Keratinocyte (primary cell): Measurements from ENCODE around the gene PRKCE. TPM values are rescaled to one million over a fixed set of nuclear protein-coding genes. Genes with fewer than 3 reads are reported as not detected.

ENCODE experiments used
- DNase-seq: peaks from one replicate; pipeline ENCODE4 v3.0.0-alpha.2; 2011; ENCODE audit warnings: low read depth, missing footprints, low spot score
- FAIRE-seq: peaks from 2 replicates; lab custom pipeline; 2011; peaks lifted over from hg19 to GRCh38; lab: Jason Lieb, UNC
- H2AFZ ChIP-seq: 2 replicates; pipeline ENCODE4 v1.6.0; 2012; ENCODE audit warnings: low read length, control low read depth, inconsistent platforms; ENCODE audit not compliant: control insufficient read depth
- H3K27ac ChIP-seq: 2 replicates; pipeline ENCODE4 v1.5.1; 2011; ENCODE audit warnings: low read length; ENCODE audit not compliant: control insufficient read depth, insufficient read depth
- H3K27me3 ChIP-seq: 3 replicates; pipeline ENCODE4 v1.6.0; 2011; ENCODE audit warnings: low read length; ENCODE audit not compliant: control insufficient read depth, insufficient read depth; ENCODE audit errors: extremely low read depth
- H3K36me3 ChIP-seq, 2 experiments: 2 replicates in 1 of 2; 3 replicates in 1 of 2; pipeline ENCODE4 v1.5.1; 2011; ENCODE audit warnings: low read length in 2 of 2, mild to moderate bottlenecking in 1 of 2; ENCODE audit not compliant: control insufficient read depth in 2 of 2, insufficient read depth in 2 of 2; ENCODE audit errors: extremely low read depth in 1 of 2
- H3K4me1 ChIP-seq: 3 replicates; pipeline ENCODE4 v1.5.1; 2011; ENCODE audit warnings: low read length; ENCODE audit not compliant: control insufficient read depth, insufficient read depth; ENCODE audit errors: extremely low read depth
- H3K4me2 ChIP-seq: 3 replicates; pipeline ENCODE4 v1.6.0; 2011; ENCODE audit warnings: low read depth, low read length; ENCODE audit not compliant: control insufficient read depth, insufficient read depth; ENCODE audit errors: extremely low read depth
- H3K4me3 ChIP-seq, 3 experiments: fragments of 200-600 bp in 1 of 3; sonication (generic) in 1 of 3; 2 replicates in 2 of 3; 3 replicates in 1 of 3; pipeline ENCODE4 v1.5.1; 2011 to 2016; ENCODE audit warnings: low read length in 3 of 3, mild to moderate bottlenecking in 3 of 3, control low read depth in 2 of 3, inconsistent platforms in 1 of 3, low read depth in 1 of 3, mixed read lengths in 1 of 3, mixed run types in 1 of 3, moderate library complexity in 1 of 3; ENCODE audit not compliant: control insufficient read depth in 2 of 3, insufficient read depth in 2 of 3; ENCODE audit errors: extremely low read depth in 1 of 3
- H3K79me2 ChIP-seq: 2 replicates; pipeline ENCODE4 v1.6.0; 2012; ENCODE audit warnings: low read length; ENCODE audit not compliant: control insufficient read depth, insufficient read depth
- H3K9ac ChIP-seq: 3 replicates; pipeline ENCODE4 v1.6.0; 2011; ENCODE audit warnings: low read length; ENCODE audit not compliant: control insufficient read depth, insufficient read depth; ENCODE audit errors: extremely low read depth
- H3K9me1 ChIP-seq: 3 replicates; pipeline ENCODE4 v1.6.0; 2011; ENCODE audit warnings: low read length; ENCODE audit not compliant: control insufficient read depth, insufficient read depth; ENCODE audit errors: extremely low read depth
- H3K9me3 ChIP-seq: 2 replicates; pipeline ENCODE4 v1.5.1; 2012; ENCODE audit warnings: low read depth, low read length; ENCODE audit not compliant: control insufficient read depth
- H4K20me1 ChIP-seq: 3 replicates; pipeline ENCODE4 v1.6.0; 2011; ENCODE audit warnings: low read length; ENCODE audit not compliant: control insufficient read depth, insufficient read depth; ENCODE audit errors: extremely low read depth
- EZH2 ChIP-seq: IDR thresholded peaks from one replicate; pipeline ENCODE4 v1.6.1; 2012; ENCODE audit warnings: inconsistent platforms, mild to moderate bottlenecking, low read length, moderate library complexity
- dilution Hi-C: fragments of 300-500 bp; cut with MboI; formaldehyde crosslinking; loops from one replicate; pipeline ENCODE4 v1.7.0; 2020; ENCODE audit warnings: low sequenced_read_pairs; ENCODE audit not compliant: extremely low pct_ligation_motif_present
- polyA plus RNA-seq, 5 experiments: library from polyadenylated mRNA; depleted of rRNA in 3 of 5; stranded (reverse) in 3 of 5; stranded (forward) in 1 of 5; unstranded in 1 of 5; fragments of >200 nt; gene quantifications; 1 replicate in 1 of 5; 2 replicates in 3 of 5; 3 replicates in 1 of 5; pipeline versions ENCODE4 v1.2.1 to v1.2.3, GENCODE V29; 2011 to 2012; ENCODE audit warnings: missing spikeins in 2 of 5, low read depth in 1 of 5, low replicate concordance in 1 of 5
- TF ChIP-seq, protein P1 (sequence below), 3 experiments: IDR thresholded peaks in 1 of 3; conservative IDR thresholded peaks in 1 of 3; optimal IDR thresholded peaks in 1 of 3; 2 replicates in 2 of 3; 3 replicates in 1 of 3; pipeline versions ENCODE3 to v1.5.1; 2011; ENCODE audit warnings: low read length in 3 of 3, mild to moderate bottlenecking in 3 of 3, moderate library complexity in 2 of 3, control low read depth in 1 of 3, inconsistent platforms in 1 of 3; ENCODE audit not compliant: insufficient read depth in 2 of 3; ENCODE audit errors: extremely low read depth in 1 of 3

Gene PRKCE
- polyA plus RNA-seq, 1 donor (not counting 4 experiments of a cell fraction or from before 2014, with no cell fraction given) = 2.0 TPM

- dilution Hi-C loops = no loop called here
- no peaks in the 10 kb centered on the region for H3K79me2 ChIP-seq
- no peaks in the 10 kb centered on the region for H3K9me1 ChIP-seq
- TF ChIP-seq EZH2 = no peak
- TF ChIP-seq, protein P1, sequence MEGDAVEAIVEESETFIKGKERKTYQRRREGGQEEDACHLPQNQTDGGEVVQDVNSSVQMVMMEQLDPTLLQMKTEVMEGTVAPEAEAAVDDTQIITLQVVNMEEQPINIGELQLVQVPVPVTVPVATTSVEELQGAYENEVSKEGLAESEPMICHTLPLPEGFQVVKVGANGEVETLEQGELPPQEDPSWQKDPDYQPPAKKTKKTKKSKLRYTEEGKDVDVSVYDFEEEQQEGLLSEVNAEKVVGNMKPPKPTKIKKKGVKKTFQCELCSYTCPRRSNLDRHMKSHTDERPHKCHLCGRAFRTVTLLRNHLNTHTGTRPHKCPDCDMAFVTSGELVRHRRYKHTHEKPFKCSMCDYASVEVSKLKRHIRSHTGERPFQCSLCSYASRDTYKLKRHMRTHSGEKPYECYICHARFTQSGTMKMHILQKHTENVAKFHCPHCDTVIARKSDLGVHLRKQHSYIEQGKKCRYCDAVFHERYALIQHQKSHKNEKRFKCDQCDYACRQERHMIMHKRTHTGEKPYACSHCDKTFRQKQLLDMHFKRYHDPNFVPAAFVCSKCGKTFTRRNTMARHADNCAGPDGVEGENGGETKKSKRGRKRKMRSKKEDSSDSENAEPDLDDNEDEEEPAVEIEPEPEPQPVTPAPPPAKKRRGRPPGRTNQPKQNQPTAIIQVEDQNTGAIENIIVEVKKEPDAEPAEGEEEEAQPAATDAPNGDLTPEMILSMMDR (optimal IDR thresholded peaks at IDR 0.05 in 1 of 3, IDR thresholded peaks at IDR 0.05 in 1 of 3, conservative IDR thresholded peaks at IDR 0.05 in 1 of 3; ENCODE audit: extremely low read depth in 1 of 3, insufficient read depth in 2 of 3, low read length in 3 of 3) = no peak
- peaks cover 5% of the 10 kb centered on the region for H3K27me3 ChIP-seq
- H3K9ac ChIP-seq = no peak overlapping the region
- H3K4me1 ChIP-seq = peaks cover 10% of the 10 kb centered on the region
- H2AFZ ChIP-seq = no peak overlapping the region
- H3K27ac ChIP-seq = no peak overlapping the region
- no peak overlapping the region for H3K4me2 ChIP-seq
- H3K36me3 ChIP-seq = no peaks in the 10 kb centered on the region
- H3K9me3 ChIP-seq = no peaks in the 10 kb centered on the region
- H3K4me3 ChIP-seq = no peak overlapping the region
- no peak for FAIRE-seq
- no peaks in the 10 kb centered on the region for H4K20me1 ChIP-seq
- DNase-seq = no peak
Observed at GRCh38 chr2:45646289-45646688, 5.2 kb upstream of the PRKCE start.

GRCh38 chr2:45647356-45647755 lies 4.1 kb upstream of the PRKCE start:
- Histone ChIP-seq H3K79me2 (no peaks in the 10 kb centered on the region), H3K9ac (no peak overlapping the region), H3K4me2 (no peak overlapping the region), H3K9me3 (no peaks in the 10 kb centered on the region), H3K4me1 (peaks cover 13% of the 10 kb centered on the region), H2AFZ (no peak overlapping the region), H3K4me3 (no peak overlapping the region), H4K20me1 (no peaks in the 10 kb centered on the region), H3K27me3 (peaks cover 5% of the 10 kb centered on the region), H3K27ac (no peak overlapping the region), H3K9me1 (no peaks in the 10 kb centered on the region), H3K36me3 (no peaks in the 10 kb centered on the region)
- TF ChIP-seq, protein P1 (optimal IDR thresholded peaks at IDR 0.05 in 1 of 3, IDR thresholded peaks at IDR 0.05 in 1 of 3, conservative IDR thresholded peaks at IDR 0.05 in 1 of 3; ENCODE audit: extremely low read depth in 1 of 3, insufficient read depth in 2 of 3, low read length in 3 of 3) = no peak
- TF ChIP-seq EZH2 = no peak
- dilution Hi-C loops = no loop called here
- FAIRE-seq (no peak), DNase-seq (no peak)
